Glutamatergic neuron (in vitro differentiated cells): ENCODE measurements around the gene SBK3. TPM values are rescaled to one million over a fixed set of nuclear protein-coding genes. Genes with fewer than 3 reads are reported as not detected.
A peak's percentile ranks its signal among the peaks of the same experiment; 100 is the strongest.
"Not testable (repeated sequence)": the region's sequence is repeated elsewhere in the genome, so short reads cannot be mapped to it uniquely, and the experiment has no call there.

Experiments
- DNase-seq: peaks from one replicate; pipeline ENCODE4 v3.0.0; 2022
- H3K27ac Mint-ChIP-seq: one replicate; pipeline ENCODE4 v1.8.0; 2020; ENCODE audit warnings: mild to moderate bottlenecking, mixed read lengths, inconsistent platforms; ENCODE audit not compliant: unreplicated experiment
- H3K27me3 Mint-ChIP-seq: one replicate; pipeline ENCODE4 v1.8.0; 2020; ENCODE audit warnings: mild to moderate bottlenecking, moderate library complexity, mixed read lengths, inconsistent platforms; ENCODE audit not compliant: unreplicated experiment
- H3K36me3 Mint-ChIP-seq: one replicate; pipeline ENCODE4 v1.8.0; 2020; ENCODE audit warnings: mild to moderate bottlenecking, mixed read lengths, inconsistent platforms; ENCODE audit not compliant: unreplicated experiment
- H3K4me1 Mint-ChIP-seq: one replicate; pipeline ENCODE4 v1.8.0; 2020; ENCODE audit warnings: mild to moderate bottlenecking, low read depth, mixed read lengths, inconsistent platforms; ENCODE audit not compliant: unreplicated experiment
- H3K4me3 Mint-ChIP-seq: one replicate; pipeline ENCODE4 v1.8.0; 2020; ENCODE audit warnings: mild to moderate bottlenecking, mixed read lengths, inconsistent platforms; ENCODE audit not compliant: unreplicated experiment
- H3K9me3 Mint-ChIP-seq: one replicate; pipeline ENCODE4 v1.8.0; 2020; ENCODE audit warnings: mild to moderate bottlenecking, moderate library complexity, mixed read lengths, inconsistent platforms; ENCODE audit not compliant: unreplicated experiment
- total RNA-seq: library from RNA; stranded (reverse); fragmentation: NEBNext Ultra II Directional; extraction: Animal tissue kit (Norgen Biotek cat#: 25700); gene quantifications from one replicate; pipeline ENCODE4 v1.2.1, GENCODE V29; 2021; ENCODE audit not compliant: unreplicated experiment
- TF ChIP-seq, protein P1 (sequence below): fragments of 200-600 bp; sonication (generic); IDR thresholded peaks from one replicate; pipeline ENCODE4 v1.5.0; 2021; ENCODE audit not compliant: partially characterized antibody, unreplicated experiment

SBK3 gene
- total RNA-seq, 1 donor from 2014 or later: not detected

DNA sequence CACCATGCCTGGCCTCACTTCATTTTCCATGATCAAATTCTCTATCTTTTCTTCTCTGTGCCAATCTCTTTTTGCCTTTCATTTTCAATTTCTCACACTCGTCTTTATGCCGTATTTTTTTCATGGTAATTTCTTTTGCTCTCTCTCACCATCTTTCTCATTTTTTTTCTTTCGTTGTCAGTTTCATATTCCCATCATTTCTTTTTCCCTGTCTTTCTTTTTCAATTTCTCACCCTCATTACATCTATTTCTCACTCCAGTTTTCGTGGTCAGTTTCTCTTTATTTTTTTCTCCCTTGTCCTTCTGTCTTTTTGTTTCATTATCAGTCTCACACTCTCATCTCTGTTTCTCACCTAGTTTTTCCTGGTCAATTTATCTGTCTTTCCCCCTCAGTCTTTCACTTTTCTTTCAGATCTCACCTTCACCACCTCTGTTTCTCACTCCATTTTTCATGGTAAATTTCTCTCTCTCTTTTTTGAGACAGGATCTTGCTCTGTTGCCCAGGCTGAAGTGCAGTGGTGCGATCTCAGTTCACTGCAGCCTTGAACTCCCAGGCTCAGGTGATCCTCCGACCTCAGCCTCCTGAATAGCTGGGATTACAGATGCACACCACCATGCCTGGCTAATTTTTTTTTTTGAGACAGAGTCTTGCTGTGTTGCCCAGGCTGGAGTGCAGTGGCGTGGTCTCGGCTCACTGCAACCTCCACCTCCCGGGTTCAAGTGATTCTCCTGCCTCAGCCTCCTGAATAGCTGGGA lies 43.0 kb downstream of the SBK3 start:
- peak overlapping the region; percentile 22 for H3K4me3 Mint-ChIP-seq
- peaks cover 11% of the 10 kb centered on the region for H3K9me3 Mint-ChIP-seq
- H3K4me1 Mint-ChIP-seq: no peaks in the 10 kb centered on the region
- peaks cover 20% of the 10 kb centered on the region for H3K27me3 Mint-ChIP-seq
- peaks cover 21% of the 10 kb centered on the region for H3K36me3 Mint-ChIP-seq
- TF ChIP-seq, protein P1, sequence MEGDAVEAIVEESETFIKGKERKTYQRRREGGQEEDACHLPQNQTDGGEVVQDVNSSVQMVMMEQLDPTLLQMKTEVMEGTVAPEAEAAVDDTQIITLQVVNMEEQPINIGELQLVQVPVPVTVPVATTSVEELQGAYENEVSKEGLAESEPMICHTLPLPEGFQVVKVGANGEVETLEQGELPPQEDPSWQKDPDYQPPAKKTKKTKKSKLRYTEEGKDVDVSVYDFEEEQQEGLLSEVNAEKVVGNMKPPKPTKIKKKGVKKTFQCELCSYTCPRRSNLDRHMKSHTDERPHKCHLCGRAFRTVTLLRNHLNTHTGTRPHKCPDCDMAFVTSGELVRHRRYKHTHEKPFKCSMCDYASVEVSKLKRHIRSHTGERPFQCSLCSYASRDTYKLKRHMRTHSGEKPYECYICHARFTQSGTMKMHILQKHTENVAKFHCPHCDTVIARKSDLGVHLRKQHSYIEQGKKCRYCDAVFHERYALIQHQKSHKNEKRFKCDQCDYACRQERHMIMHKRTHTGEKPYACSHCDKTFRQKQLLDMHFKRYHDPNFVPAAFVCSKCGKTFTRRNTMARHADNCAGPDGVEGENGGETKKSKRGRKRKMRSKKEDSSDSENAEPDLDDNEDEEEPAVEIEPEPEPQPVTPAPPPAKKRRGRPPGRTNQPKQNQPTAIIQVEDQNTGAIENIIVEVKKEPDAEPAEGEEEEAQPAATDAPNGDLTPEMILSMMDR: no peak
- H3K27ac Mint-ChIP-seq: no peak overlapping the region
- DNase-seq: no peak

DNA sequence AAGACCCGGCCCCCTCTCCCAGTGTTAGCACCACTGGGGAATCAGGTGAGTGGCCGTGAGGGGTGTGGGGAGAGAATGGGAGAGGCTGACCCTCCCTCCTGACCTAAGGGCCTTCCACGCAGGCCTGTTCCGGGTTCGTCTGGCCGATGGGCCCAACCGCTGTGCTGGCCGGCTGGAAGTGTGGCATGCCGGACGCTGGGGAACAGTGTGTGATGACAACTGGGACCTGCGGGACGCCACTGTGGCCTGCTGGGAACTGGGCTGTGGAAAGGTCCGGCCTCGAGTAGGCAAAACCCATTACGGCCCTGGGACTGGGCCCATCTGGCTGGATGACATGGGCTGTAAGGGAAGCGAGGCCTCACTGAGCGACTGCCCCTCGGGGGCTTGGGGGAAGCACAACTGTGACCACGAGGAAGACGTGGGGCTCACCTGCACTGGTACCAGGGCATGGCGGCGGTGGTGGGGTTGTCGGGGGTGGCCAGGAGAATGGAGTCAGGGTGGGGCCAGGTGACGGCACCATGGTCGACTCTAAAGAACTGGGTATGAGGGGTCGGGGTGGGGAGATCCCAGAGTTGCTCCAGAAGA lies 44.9 kb downstream of the SBK3 start:
- peaks cover 14% of the 10 kb centered on the region for H3K9me3 Mint-ChIP-seq
- no peak overlapping the region for H3K27ac Mint-ChIP-seq
- H3K27me3 Mint-ChIP-seq: peaks cover 24% of the 10 kb centered on the region
- H3K4me3 Mint-ChIP-seq: no peak overlapping the region
- peaks cover 21% of the 10 kb centered on the region for H3K36me3 Mint-ChIP-seq
- H3K4me1 Mint-ChIP-seq: peaks cover 9% of the 10 kb centered on the region
- TF ChIP-seq, protein P1: no peak
- DNase-seq: no peak

DNA sequence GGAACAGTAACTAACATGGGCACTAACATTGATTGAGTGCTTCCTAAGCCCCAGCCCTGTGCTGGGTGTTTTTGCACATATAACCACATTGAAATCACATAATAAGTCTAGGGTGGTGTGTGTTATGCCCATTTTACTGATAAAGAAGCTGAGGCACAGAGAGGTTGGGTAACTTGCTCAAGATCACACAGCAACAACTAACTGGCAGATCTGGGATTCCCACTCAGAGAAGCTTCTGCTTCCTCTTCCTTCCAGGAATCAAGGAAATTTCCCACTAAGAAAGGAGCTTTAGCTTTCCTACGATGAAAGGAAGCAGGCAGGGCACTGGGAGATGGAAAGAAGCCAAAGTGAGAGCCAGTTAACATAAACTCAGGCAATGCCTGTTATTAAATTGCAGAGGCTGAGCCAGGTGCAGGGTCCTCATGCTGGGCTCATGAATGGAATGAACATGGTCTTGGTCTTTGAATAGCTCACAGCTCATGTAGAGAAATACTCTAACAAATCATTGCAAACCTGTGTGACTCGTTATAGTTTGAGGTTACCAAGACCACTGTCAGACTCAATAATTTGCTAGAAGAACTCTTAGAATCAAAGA lies 47.0 kb downstream of the SBK3 start:
- Mint-ChIP-seq H3K4me3 (no peak overlapping the region), H3K4me1 (peaks cover 10% of the 10 kb centered on the region), H3K27me3 (peaks cover 24% of the 10 kb centered on the region), H3K9me3 (peaks cover 15% of the 10 kb centered on the region), H3K36me3 (peaks cover 14% of the 10 kb centered on the region), H3K27ac (no peak overlapping the region)
- DNase-seq: no peak
- TF ChIP-seq, protein P1: no peak

DNA sequence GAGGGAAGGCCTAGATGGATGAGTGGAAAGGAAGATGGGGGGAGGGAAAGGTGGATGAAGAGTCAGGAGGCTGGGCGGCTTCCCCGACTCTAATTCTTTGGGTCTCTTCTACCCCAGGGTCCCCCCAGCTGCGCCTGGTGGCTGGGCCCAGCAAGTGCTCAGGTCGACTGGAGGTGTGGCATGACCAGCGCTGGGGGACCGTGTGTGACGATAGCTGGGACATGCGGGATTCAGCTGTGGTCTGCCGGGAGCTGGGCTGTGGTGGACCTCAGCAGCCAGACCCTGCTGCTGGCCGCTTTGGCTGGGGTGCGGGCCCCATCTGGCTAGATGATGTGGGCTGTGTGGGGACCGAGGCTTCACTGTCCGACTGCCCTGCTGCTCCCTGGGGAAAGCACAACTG lies 47.6 kb downstream of the SBK3 start:
- TF ChIP-seq, protein P1: no peak
- Mint-ChIP-seq H3K4me3 (no peak overlapping the region), H3K27ac (no peak overlapping the region), H3K4me1 (peaks cover 10% of the 10 kb centered on the region), H3K9me3 (peaks cover 13% of the 10 kb centered on the region), H3K27me3 (peaks cover 21% of the 10 kb centered on the region), H3K36me3 (peaks cover 11% of the 10 kb centered on the region)
- no peak for DNase-seq

DNA sequence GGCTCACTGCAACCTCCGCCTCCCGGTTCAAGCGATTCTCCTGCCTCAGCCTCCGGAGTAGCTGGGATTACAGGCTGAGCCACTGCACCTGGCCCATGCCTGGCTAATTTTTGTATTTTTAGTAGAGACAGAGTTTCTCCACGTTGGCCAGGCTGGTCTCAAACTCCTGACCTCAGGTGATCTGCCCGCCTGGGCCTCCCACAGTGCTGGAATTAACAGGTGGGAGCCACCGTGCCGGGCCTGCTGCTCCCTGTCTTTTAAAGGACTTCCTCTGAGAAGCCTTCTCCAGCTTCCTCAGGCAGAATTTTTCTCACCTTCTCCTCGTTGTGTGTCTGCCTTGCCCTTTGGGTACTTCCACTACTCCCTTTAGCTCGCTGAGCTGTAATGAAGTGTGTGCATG lies 48.5 kb downstream of the SBK3 start:
- H3K4me1 Mint-ChIP-seq, H3K36me3 Mint-ChIP-seq, H3K9me3 Mint-ChIP-seq, H3K27ac Mint-ChIP-seq, DNase-seq: not testable (repeated sequence)
- H3K4me3 Mint-ChIP-seq: peak overlapping the region; percentile 46
- H3K27me3 Mint-ChIP-seq: peaks cover 17% of the 10 kb centered on the region
